Left ventricle myocardium superior (tissue), 1 donor: Measurements from ENCODE around the gene SPINT1. TPM values are rescaled to one million over a fixed set of nuclear protein-coding genes. Genes with fewer than 3 reads are reported as not detected.

Experiments
- ATAC-seq: fragments of 200-7000 bp; cut with Tn5 transposase; one replicate; pipeline ENCODE4 v1.9.1; 2020; ENCODE audit warnings: mild to moderate bottlenecking, moderate library complexity
- DNase-seq: peaks from one replicate; pipeline ENCODE4 v3.0.0-alpha.2; 2020
- intact Hi-C: fragments of 100-400 bp; cut with micrococcal nuclease; formaldehyde crosslinking; loops from one replicate; pipeline ENCODE4 v1.11.0; 2022
- total RNA-seq: library from RNA; stranded (reverse); fragmentation: NEBNext Ultra II Directional; extraction: Animal tissue kit (Norgen Biotek cat#: 25700); gene quantifications from one replicate; pipeline ENCODE4 v1.2.1, GENCODE V29; 2021
- donor health status: DM: no; HTN: yes; CAD: no; lungs with severe emphysema.

Gene SPINT1
- total RNA-seq, 1 donor from 2014 or later, result 1.0 TPM

GRCh38 chr15:40826423-40827075 lies 17.3 kb upstream of the SPINT1 start:
- ATAC-seq, result no peak
- no peak for DNase-seq
- intact Hi-C loops, result no loop called here

GRCh38 chr15:40828447-40829036 lies 15.3 kb upstream of the SPINT1 start, which contains the start of gene PPP1R14D:
PPP1R14D (minus strand) TSS chr15:40828708; CDS start chr15:40828641, 67 bp downstream.
- intact Hi-C loops, result no loop called here
- DNase-seq (no peak), ATAC-seq (no peak)

GRCh38 chr15:40829115-40829514 lies 14.7 kb upstream of the SPINT1 start:
- intact Hi-C loops, result no loop called here
- ATAC-seq (no peak), DNase-seq (no peak)

GRCh38 chr15:40830884-40831283 lies 13.0 kb upstream of the SPINT1 start:
- ATAC-seq, result no peak
- DNase-seq, result no peak
- intact Hi-C loops, result no loop called here

- no peak for ATAC-seq
- no peak for DNase-seq
- intact Hi-C loops, result no loop called here
Measured at GRCh38 chr15:40831861-40832260, 12.0 kb upstream of the SPINT1 start.

GRCh38 chr15:40832903-40833302 lies 10.9 kb upstream of the SPINT1 start:
- DNase-seq (no peak), ATAC-seq (no peak)
- intact Hi-C loops, result no loop called here

GRCh38 chr15:40836020-40836419 lies 7.8 kb upstream of the SPINT1 start:
- intact Hi-C loops, result no loop called here
- ATAC-seq, result no peak

GRCh38 chr15:40838756-40839155 lies 5.1 kb upstream of the SPINT1 start:
- intact Hi-C loops, result no loop called here
- no peak for DNase-seq
- no peak for ATAC-seq

More at GRCh38 chr15:40836020-40836419, 7.8 kb upstream of the SPINT1 start:
- no peak for DNase-seq

- ATAC-seq (peak; percentile 57), DNase-seq (no peak)
- intact Hi-C loops, result no loop called here
Measured at GRCh38 chr15:40841741-40842140, 2.1 kb upstream of the SPINT1 start.

GRCh38 chr15:40843261-40843884 lies 475 bp upstream of the SPINT1 start:
- no peak for ATAC-seq
- intact Hi-C loops, result no loop called here
- DNase-seq, result no peak

- peak; percentile 44 for DNase-seq
- peak; percentile 30 for ATAC-seq
- intact Hi-C loops, result no loop called here
Measured at GRCh38 chr15:40844696-40845030, 815 bp downstream of the SPINT1 start.

- intact Hi-C loops, result no loop called here
- DNase-seq (no peak), ATAC-seq (no peak)
Measured at GRCh38 chr15:40845036-40845435, 1.2 kb downstream of the SPINT1 start.

- no peak for DNase-seq
- intact Hi-C loops, result no loop called here
- no peak for ATAC-seq
Measured at GRCh38 chr15:40845511-40846284, 1.9 kb downstream of the SPINT1 start.

- DNase-seq (no peak), ATAC-seq (no peak)
- intact Hi-C loops, result no loop called here
Measured at GRCh38 chr15:40846841-40847222, 3.0 kb downstream of the SPINT1 start.

GRCh38 chr15:40847223-40847961 lies 3.5 kb downstream of the SPINT1 start:
- ATAC-seq (peak; percentile 81), DNase-seq (peak; percentile 47)
- intact Hi-C loops, result no loop called here

- DNase-seq (no peak), ATAC-seq (no peak)
- intact Hi-C loops, result no loop called here
Measured at GRCh38 chr15:40850576-40851112, 6.8 kb downstream of the SPINT1 start.

- intact Hi-C loops, result no loop called here
- ATAC-seq (no peak), DNase-seq (no peak)
Measured at GRCh38 chr15:40852529-40852928, 8.7 kb downstream of the SPINT1 start.

GRCh38 chr15:40853241-40853890 lies 9.5 kb downstream of the SPINT1 start:
- intact Hi-C loops, result no loop called here

GRCh38 chr15:40854161-40854560 lies 10.3 kb downstream of the SPINT1 start:
- ATAC-seq (no peak), DNase-seq (no peak)
- intact Hi-C loops, result no loop called here

More at GRCh38 chr15:40853241-40853890, 9.5 kb downstream of the SPINT1 start:
- no peak for DNase-seq
- ATAC-seq, result no peak
